NB4 (cell line): ENCODE data around the gene SLC22A17.
"Not testable (repeated sequence)": the region's sequence is repeated elsewhere in the genome, so short reads cannot be mapped to it uniquely, and the experiment has no call there.

Source experiments
- DNase-seq: peaks from one replicate; pipeline ENCODE4 v3.0.0; 2010; ENCODE audit warnings: low read depth
- H3K4me3 ChIP-seq: one replicate; pipeline ENCODE4 v1.5.1; 2011; ENCODE audit warnings: mild to moderate bottlenecking, low read depth, low read length, moderate library complexity
- CTCF ChIP-seq: IDR thresholded peaks from one replicate; pipeline ENCODE4 v1.5.1; 2012; ENCODE audit warnings: low read depth, low read length
- MAX ChIP-seq: IDR thresholded peaks from 2 replicates; pipeline ENCODE4 v1.6.1; 2011; ENCODE audit warnings: low read depth, low read length
- MYC ChIP-seq: IDR thresholded peaks from 2 replicates; pipeline ENCODE4 v1.6.1; 2011; ENCODE audit warnings: low read depth, low read length
- POLR2A ChIP-seq: IDR thresholded peaks from 2 replicates; pipeline ENCODE4 v1.6.1; 2011; ENCODE audit warnings: mild to moderate bottlenecking; ENCODE audit not compliant: insufficient read length; ENCODE audit errors: extremely low read depth

Gene SLC22A17

GRCh38 chr14:23352506-23353432, at the start of gene SLC22A17:
SLC22A17 (minus strand) TSS chr14:23352887.
- TF ChIP-seq MYC, result no peak
- no peak for TF ChIP-seq MAX
- no peak for TF ChIP-seq CTCF
- TF ChIP-seq POLR2A, result no peak
- H3K4me3 ChIP-seq, result no peak within 1 kb of the TSS
- DNase-seq, result no peak

- TF ChIP-seq CTCF (no peak), MYC (no peak), POLR2A (no peak), MAX (no peak)
- DNase-seq, result peak; percentile 16
- H3K4me3 ChIP-seq, result no peak overlapping the region
Observed at GRCh38 chr14:23401291-23401690, 48.6 kb upstream of the SLC22A17 start.

- H3K4me3 ChIP-seq, DNase-seq: not testable (repeated sequence)
Observed at GRCh38 chr14:23400496-23401149, 47.9 kb upstream of the SLC22A17 start.

GRCh38 chr14:23399591-23399990, 46.9 kb upstream of the SLC22A17 start:
- DNase-seq, result no peak
- no peak overlapping the region for H3K4me3 ChIP-seq
- TF ChIP-seq MAX, result no peak
- no peak for TF ChIP-seq MYC
- TF ChIP-seq POLR2A, result no peak
- no peak for TF ChIP-seq CTCF

GRCh38 chr14:23399136-23399535, 46.4 kb upstream of the SLC22A17 start:
- TF ChIP-seq MAX (no peak), CTCF (no peak), MYC (no peak), POLR2A (no peak)
- DNase-seq, result no peak
- no peak overlapping the region for H3K4me3 ChIP-seq

GRCh38 chr14:23398348-23398747, 45.7 kb upstream of the SLC22A17 start:
- DNase-seq, result no peak
- TF ChIP-seq MAX (no peak), MYC (no peak), CTCF (no peak), POLR2A (no peak)
- H3K4me3 ChIP-seq, result no peak overlapping the region
